Measurements from ENCODE around the gene RIMBP2. TPM values are rescaled to one million over a fixed set of nuclear protein-coding genes. Genes with fewer than 3 reads are reported as not detected.

RIMBP2 gene
- total and polyA plus RNA-seq, 2 experiments from 2014 or later, result 0.31 to 0.37 TPM

GRCh38 chr12:130651188-130651959 is 64.7 kb downstream of the RIMBP2 start:
- Histone ChIP-seq H3F3A (replicated peaks; ENCODE audit: low read depth) (no peaks in the 10 kb centered on the region), H3K4me1 (ENCODE audit: insufficient read depth) (no peaks in the 10 kb centered on the region), H3K79me2 (replicated peaks; ENCODE audit: insufficient read depth) (no peaks in the 10 kb centered on the region), H3K9me2 (ENCODE audit: insufficient read depth) (no peaks in the 10 kb centered on the region), H3K27me3 (ENCODE audit: insufficient read depth) (no peaks in the 10 kb centered on the region), H3K27ac (ENCODE audit: low read depth) (no peak overlapping the region), H3K4me3 (no peak overlapping the region), H4K20me1 (replicated peaks; ENCODE audit: insufficient read depth) (no peaks in the 10 kb centered on the region), H2AFZ (no peak overlapping the region), H3K36me3 (ENCODE audit: insufficient read depth) (no peaks in the 10 kb centered on the region), H3K4me2 (no peak overlapping the region)
- peaks cover 5% of the 10 kb centered on the region for H3K4me1 Mint-ChIP-seq
- ATAC-seq, result no peak
- H3K27me3 Mint-ChIP-seq (ENCODE audit: insufficient read depth, low read depth, poor library complexity), result peaks cover under 1% of the 10 kb centered on the region
- DNase-seq (ENCODE audit: low spot score), result no peak
- H3K9me3 Mint-ChIP-seq, result peaks cover 84% of the 10 kb centered on the region
- TF ChIP-seq STAT1 (IDR thresholded peaks at IDR 0.05; ENCODE audit: unreplicated experiment) (no peak), CREB1 (CRISPR knock-in tag; IDR thresholded peaks at IDR 0.05; ENCODE audit: low read depth) (no peak), ZNF331 (CRISPR knock-in tag; IDR thresholded peaks at IDR 0.05; ENCODE audit: low read depth) (no peak), ETS1 (IDR thresholded peaks at IDR 0.05) (no peak), REST (IDR thresholded peaks at IDR 0.05; ENCODE audit: unreplicated experiment) (no peak), JUNB (IDR thresholded peaks at IDR 0.05; ENCODE audit: unreplicated experiment) (no peak), CTCF (conservative IDR thresholded peaks at IDR 0.05; ENCODE audit: low read depth in 2 of 2) (no peak), NANOG (IDR thresholded peaks at IDR 0.05; ENCODE audit: borderline replicate concordance) (no peak), POLR2AphosphoS5 (IDR thresholded peaks at IDR 0.05; ENCODE audit: low read depth) (no peak), EZH2phosphoT487 (IDR thresholded peaks at IDR 0.05; ENCODE audit: unreplicated experiment) (no peak), ZNF114 (CRISPR knock-in tag; IDR thresholded peaks at IDR 0.05) (no peak), EZH2 (IDR thresholded peaks at IDR 0.05; ENCODE audit: low read depth, unreplicated experiment) (no peak), ZNF462 (CRISPR knock-in tag; IDR thresholded peaks at IDR 0.05) (no peak)
- no peak overlapping the region for H3K4me3 Mint-ChIP-seq
- H3K36me3 Mint-ChIP-seq (ENCODE audit: low read depth), result peaks cover 27% of the 10 kb centered on the region
- H3K27ac Mint-ChIP-seq, result no peak overlapping the region
